Activated CD8-positive, alpha-beta memory T cell treated with anti-CD3 and anti-CD28 coated beads, Interleukin-2, amount 10 ng/mL, durations not matched to agents 7 days and 5 days (primary cell): Measurements from ENCODE around the gene TSPAN12. TPM values are rescaled to one million over a fixed set of nuclear protein-coding genes. Genes with fewer than 3 reads are reported as not detected.

Experiments used
- ATAC-seq: fragments of 150-1000 bp; cut with Tn5 transposase; one replicate; pipeline ENCODE4 v1.10.0; 2021; ENCODE audit warnings: moderate library complexity
- CTCF ChIA-PET: fragments of 350-600 bp; sonication (Branson Sonifier 250); formaldehyde crosslinking; loops from one replicate; lab custom pipeline; 2021; ENCODE audit warnings: antibody characterized with exemption; lab: Charles Lee
- DNase-seq: peaks from one replicate; pipeline ENCODE4 v3.0.0-alpha.2; 2020
- H3K27ac Mint-ChIP-seq: one replicate; pipeline ENCODE4 v1.8.0; 2021; ENCODE audit warnings: mild to moderate bottlenecking, mixed read lengths
- H3K27me3 Mint-ChIP-seq: one replicate; pipeline ENCODE4 v1.8.0; 2021; ENCODE audit warnings: mixed read lengths
- H3K36me3 Mint-ChIP-seq: one replicate; pipeline ENCODE4 v1.8.0; 2021; ENCODE audit warnings: mild to moderate bottlenecking, mixed read lengths
- H3K4me1 Mint-ChIP-seq: one replicate; pipeline ENCODE4 v1.8.0; 2021; ENCODE audit warnings: mixed read lengths
- H3K4me3 Mint-ChIP-seq: one replicate; pipeline ENCODE4 v1.8.0; 2021; ENCODE audit warnings: mild to moderate bottlenecking, moderate library complexity, mixed read lengths
- H3K9me3 Mint-ChIP-seq: one replicate; pipeline ENCODE4 v1.8.0; 2022; ENCODE audit warnings: low read depth, mixed read lengths
- total RNA-seq, 2 experiments: library from RNA; stranded (reverse); gene quantifications; one replicate each; pipeline ENCODE4 v1.2.3, GENCODE V29; 2021

TSPAN12 gene
- total RNA-seq, 2 experiments from 2014 or later, result not detected

- ATAC-seq (no peak), DNase-seq (no peak)
- Mint-ChIP-seq H3K4me3 (no peak overlapping the region), H3K27ac (no peak overlapping the region), H3K9me3 (no peaks in the 10 kb centered on the region), H3K4me1 (no peaks in the 10 kb centered on the region), H3K36me3 (no peaks in the 10 kb centered on the region), H3K27me3 (peaks cover 11% of the 10 kb centered on the region)
- CTCF ChIA-PET, result interaction anchor here (1.2 kb wide), 1 partner anchor 174 kb away, joined by 3 read pairs; no protein-coding TSS in a partner anchor
These were observed 44.9 kb downstream of the TSPAN12 start for GRCh38 chr7:120813089-120813488.

DNA sequence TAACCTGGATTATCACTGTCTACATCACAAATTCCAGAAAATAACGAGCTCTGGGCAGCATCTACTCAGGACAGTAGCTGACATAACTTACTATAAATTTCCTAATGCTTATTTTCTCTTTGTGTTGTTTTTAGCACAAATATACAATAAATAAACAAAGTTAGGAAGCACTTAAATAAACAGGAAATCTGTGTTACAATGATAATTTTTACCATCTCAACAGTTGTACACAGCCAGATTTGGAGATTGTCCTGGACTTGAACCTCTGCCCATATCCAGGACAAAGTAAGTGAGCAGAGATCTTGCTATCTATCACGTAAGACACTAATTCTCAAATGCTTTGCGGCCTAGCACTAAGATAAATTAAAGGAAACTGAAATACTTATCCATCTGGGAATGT is 48.7 kb downstream of the TSPAN12 start:
- H3K36me3 Mint-ChIP-seq, result no peaks in the 10 kb centered on the region
- peaks cover 13% of the 10 kb centered on the region for H3K27me3 Mint-ChIP-seq
- H3K27ac Mint-ChIP-seq, result no peak overlapping the region
- DNase-seq, result no peak
- CTCF ChIA-PET, result interaction anchor here (1.0 to 1.4 kb wide), 3 partner anchors 11 to 267 kb away, joined by 3 to 4 read pairs (median 3); no protein-coding TSS in a partner anchor
- no peaks in the 10 kb centered on the region for H3K9me3 Mint-ChIP-seq
- H3K4me1 Mint-ChIP-seq, result no peaks in the 10 kb centered on the region
- no peak for ATAC-seq
- H3K4me3 Mint-ChIP-seq, result no peak overlapping the region

DNA sequence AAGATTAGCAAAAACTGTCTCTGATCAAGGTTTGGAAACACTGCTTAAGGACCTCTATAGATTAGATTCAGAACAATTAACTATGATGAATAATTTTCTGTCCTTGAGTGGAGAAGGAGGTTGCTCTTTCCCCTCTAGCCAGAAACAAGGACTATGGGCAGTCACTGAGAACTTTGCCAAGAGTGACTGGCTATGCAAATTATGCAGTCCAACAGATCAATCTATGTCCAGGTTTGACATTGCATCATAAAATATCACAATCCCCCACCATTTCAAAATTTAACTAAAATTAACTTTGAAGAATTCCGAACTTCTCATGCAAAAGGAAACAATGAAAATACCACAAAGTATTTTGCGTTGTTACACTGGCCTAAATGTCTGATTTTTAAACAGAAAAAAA is 50.6 kb downstream of the TSPAN12 start:
- Mint-ChIP-seq H3K4me3 (no peak overlapping the region), H3K4me1 (no peaks in the 10 kb centered on the region), H3K9me3 (no peaks in the 10 kb centered on the region), H3K27me3 (peaks cover 11% of the 10 kb centered on the region), H3K36me3 (no peaks in the 10 kb centered on the region), H3K27ac (no peak overlapping the region)
- ATAC-seq (no peak), DNase-seq (no peak)
- CTCF ChIA-PET, result interaction anchor here (1.4 to 2.5 kb wide), 6 partner anchors 13 to 301 kb away, joined by 4 to 16 read pairs (median 8); no protein-coding TSS in a partner anchor

- DNase-seq (no peak), ATAC-seq (no peak)
- H3K4me1 Mint-ChIP-seq, result no peaks in the 10 kb centered on the region
- no peaks in the 10 kb centered on the region for H3K9me3 Mint-ChIP-seq
- peaks cover 8% of the 10 kb centered on the region for H3K27me3 Mint-ChIP-seq
- no peak overlapping the region for H3K4me3 Mint-ChIP-seq
- no peak overlapping the region for H3K27ac Mint-ChIP-seq
- CTCF ChIA-PET, result interaction anchor here (1.0 to 3.1 kb wide), 11 partner anchors 11 to 301 kb away, joined by 3 to 21 read pairs (median 4); partner anchors contain the start of genes CPED1 and ING3
- H3K36me3 Mint-ChIP-seq, result no peaks in the 10 kb centered on the region
These were observed 51.3 kb downstream of the TSPAN12 start for GRCh38 chr7:120806669-120807068.

DNA sequence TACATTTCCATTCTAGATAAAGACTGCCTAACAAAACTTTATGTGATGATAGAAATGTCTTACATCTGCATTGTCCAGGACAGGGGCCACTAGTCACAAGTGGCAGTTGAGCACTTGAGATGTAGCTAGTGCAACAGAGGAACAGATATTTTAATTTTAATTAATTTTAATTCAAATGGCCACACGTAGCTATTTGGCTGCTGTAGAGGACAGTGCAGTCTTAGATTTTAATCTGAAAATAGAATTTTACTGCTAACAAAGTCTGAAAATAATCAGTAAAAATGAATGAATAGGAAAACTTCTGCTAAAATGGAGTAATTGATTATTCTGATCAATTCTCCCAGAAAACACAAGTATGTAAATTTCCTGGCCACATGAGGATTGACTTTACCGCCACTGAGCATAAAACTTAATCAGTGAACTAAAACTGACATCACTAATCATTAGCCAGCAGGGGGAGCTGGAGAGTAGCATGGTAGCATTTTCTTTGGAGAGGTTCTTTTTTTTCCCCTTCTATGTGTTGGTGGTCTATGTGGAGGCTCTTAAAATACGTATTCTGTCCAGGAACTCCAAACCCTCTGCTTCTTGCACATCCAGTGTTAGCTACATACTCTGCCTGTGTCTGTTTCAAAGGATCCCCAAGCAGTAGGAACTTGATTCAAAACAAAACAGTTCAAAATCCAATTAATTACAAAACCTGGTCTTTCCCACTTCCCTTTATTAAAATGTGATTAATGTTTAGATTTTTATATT is 52.1 kb downstream of the TSPAN12 start:
- no peak overlapping the region for H3K4me3 Mint-ChIP-seq
- H3K36me3 Mint-ChIP-seq, result no peaks in the 10 kb centered on the region
- no peaks in the 10 kb centered on the region for H3K4me1 Mint-ChIP-seq
- ATAC-seq, result peak; percentile 60
- H3K27me3 Mint-ChIP-seq, result peaks cover 8% of the 10 kb centered on the region
- H3K9me3 Mint-ChIP-seq, result no peaks in the 10 kb centered on the region
- DNase-seq, result peak; percentile 58
- CTCF ChIA-PET, result interaction anchor here (0.7 to 3.1 kb wide), 15 partner anchors 11 to 302 kb away, joined by 3 to 21 read pairs (median 4); partner anchors contain the start of genes CPED1 and ING3
- H3K27ac Mint-ChIP-seq, result no peak overlapping the region

DNA sequence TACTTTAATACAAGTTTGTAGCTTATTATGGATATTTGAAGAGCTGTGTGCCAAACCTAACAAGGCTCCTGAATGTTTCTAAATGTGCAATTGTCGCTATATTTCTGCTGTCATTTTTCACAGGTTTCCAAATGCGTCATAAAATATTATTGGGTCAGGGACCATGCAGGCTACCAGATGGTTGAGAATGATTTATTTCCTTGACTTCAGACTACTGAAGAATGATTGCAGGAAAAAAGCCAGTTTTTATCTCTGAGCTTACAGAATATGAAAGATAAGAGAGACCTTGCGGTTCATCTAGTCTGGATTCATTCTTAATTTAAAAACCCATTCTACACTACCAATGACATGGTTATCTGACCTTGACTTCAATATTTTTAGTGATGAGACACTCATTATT is 55.2 kb downstream of the TSPAN12 start:
- Mint-ChIP-seq H3K4me3 (no peak overlapping the region), H3K27me3 (peaks cover 8% of the 10 kb centered on the region), H3K4me1 (no peaks in the 10 kb centered on the region), H3K27ac (no peak overlapping the region), H3K9me3 (no peaks in the 10 kb centered on the region), H3K36me3 (no peaks in the 10 kb centered on the region)
- CTCF ChIA-PET, result no interaction called here
- ATAC-seq (no peak), DNase-seq (no peak)

DNA sequence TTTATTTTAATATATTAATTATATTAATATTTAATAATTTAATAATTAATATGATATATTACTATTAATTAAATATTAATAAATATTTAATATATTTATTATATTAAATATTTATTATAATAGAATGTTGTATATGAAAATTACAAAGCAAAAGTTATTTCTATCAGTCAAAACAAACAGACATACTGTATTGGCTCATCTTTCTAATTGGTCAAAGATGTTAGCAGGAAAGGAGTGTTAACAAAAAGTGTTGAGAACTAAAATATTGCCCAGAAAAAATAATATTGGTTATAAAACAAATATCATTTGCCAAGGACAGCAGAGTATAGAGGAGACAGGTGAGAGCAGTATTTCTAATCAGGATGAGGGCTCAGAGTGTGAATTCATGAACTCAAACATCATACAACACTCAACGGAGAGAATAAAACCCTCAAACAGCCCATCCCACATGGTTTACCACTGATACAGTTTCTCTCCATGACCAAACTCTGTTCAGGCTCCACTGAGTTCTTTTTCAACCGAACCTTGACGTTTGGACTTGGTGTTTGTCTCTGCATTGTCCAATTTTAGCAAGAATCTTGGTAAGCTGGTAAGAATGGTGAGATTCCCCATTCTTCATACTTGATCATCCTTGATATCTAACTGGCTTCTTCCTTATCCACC is 58.0 kb downstream of the TSPAN12 start:
- no peak for DNase-seq
- CTCF ChIA-PET, result interaction anchor here (1.6 kb wide), 1 partner anchor 8 kb away, joined by 7 read pairs; no protein-coding TSS in a partner anchor
- H3K4me1 Mint-ChIP-seq, result peaks cover 2% of the 10 kb centered on the region
- peaks cover 2% of the 10 kb centered on the region for H3K27me3 Mint-ChIP-seq
- no peaks in the 10 kb centered on the region for H3K36me3 Mint-ChIP-seq
- H3K9me3 Mint-ChIP-seq, result no peaks in the 10 kb centered on the region
- ATAC-seq, result no peak
- H3K4me3 Mint-ChIP-seq, result no peak overlapping the region
- H3K27ac Mint-ChIP-seq, result no peak overlapping the region

DNA sequence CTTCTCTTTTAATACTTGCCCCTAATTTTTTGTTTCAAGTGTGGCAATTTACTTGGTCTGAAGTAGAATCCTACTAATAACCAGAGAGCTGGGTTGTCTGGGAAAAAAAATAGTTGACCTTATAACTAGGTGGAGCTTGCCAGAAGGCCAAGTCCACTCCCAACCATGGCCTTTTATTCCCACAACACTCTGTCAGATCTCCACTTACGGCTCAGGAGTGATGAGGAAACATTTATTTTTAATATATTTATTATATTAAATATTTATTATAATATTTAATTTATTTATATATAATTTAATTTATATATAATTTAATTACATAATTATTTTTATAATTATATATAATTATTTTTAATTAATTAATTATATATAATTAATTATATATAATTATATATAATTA is 58.8 kb downstream of the TSPAN12 start:
- no peaks in the 10 kb centered on the region for H3K36me3 Mint-ChIP-seq
- peaks cover 2% of the 10 kb centered on the region for H3K4me1 Mint-ChIP-seq
- H3K4me3 Mint-ChIP-seq, result no peak overlapping the region
- CTCF ChIA-PET, result interaction anchor here (1.0 to 2.0 kb wide), 2 partner anchors 10 to 309 kb away, joined by 3 to 4 read pairs; no protein-coding TSS in a partner anchor
- DNase-seq, result no peak
- peaks cover 2% of the 10 kb centered on the region for H3K27me3 Mint-ChIP-seq
- no peak for ATAC-seq
- H3K9me3 Mint-ChIP-seq, result no peaks in the 10 kb centered on the region
- no peak overlapping the region for H3K27ac Mint-ChIP-seq

GRCh38 chr7:120797026-120797645 is 60.8 kb downstream of the TSPAN12 start:
- CTCF ChIA-PET, result interaction anchor here (0.9 to 2.0 kb wide), 2 partner anchors 12 to 58 kb away, joined by 3 to 4 read pairs; no protein-coding TSS in a partner anchor
- no peak overlapping the region for H3K4me3 Mint-ChIP-seq

DNA sequence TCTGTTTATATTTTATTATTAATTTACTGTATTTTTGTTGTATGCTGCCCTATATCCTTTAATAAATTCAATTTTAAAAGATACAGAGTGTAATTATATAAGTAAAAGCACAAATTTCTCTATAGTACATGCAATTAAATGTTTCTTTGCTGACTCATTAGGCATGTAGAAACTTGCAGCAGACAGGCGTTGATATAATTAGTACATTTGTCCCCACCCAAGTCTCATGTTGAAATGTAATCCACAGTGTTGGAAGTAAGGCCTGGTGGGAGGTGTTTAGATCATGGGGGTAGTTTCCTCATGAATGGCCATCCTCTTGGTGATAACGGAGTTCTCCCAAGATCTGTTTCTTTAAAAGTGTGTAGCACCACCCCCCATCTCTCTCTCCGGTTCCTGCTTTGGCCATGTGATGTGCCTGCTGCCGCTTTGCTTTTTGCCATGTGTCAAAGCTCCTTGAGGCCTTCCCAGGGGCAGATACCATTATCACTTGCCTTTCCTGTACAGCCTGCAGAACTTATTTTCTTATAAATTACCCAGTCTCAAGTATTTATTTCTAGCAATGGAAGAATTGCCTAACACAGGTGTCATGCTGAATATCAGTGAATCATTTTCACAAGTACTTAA is 63.7 kb downstream of the TSPAN12 start:
- CTCF ChIA-PET, result interaction anchor here (1.0 to 1.7 kb wide), 4 partner anchors 9 to 202 kb away, joined by 3 to 8 read pairs (median 3); no protein-coding TSS in a partner anchor

More at GRCh38 chr7:120797026-120797645, 60.8 kb downstream of the TSPAN12 start:
- ATAC-seq (no peak), DNase-seq (no peak)
- Mint-ChIP-seq H3K4me1 (peaks cover 2% of the 10 kb centered on the region), H3K36me3 (no peaks in the 10 kb centered on the region), H3K27me3 (peaks cover 10% of the 10 kb centered on the region), H3K27ac (no peak overlapping the region), H3K9me3 (no peaks in the 10 kb centered on the region)

DNA sequence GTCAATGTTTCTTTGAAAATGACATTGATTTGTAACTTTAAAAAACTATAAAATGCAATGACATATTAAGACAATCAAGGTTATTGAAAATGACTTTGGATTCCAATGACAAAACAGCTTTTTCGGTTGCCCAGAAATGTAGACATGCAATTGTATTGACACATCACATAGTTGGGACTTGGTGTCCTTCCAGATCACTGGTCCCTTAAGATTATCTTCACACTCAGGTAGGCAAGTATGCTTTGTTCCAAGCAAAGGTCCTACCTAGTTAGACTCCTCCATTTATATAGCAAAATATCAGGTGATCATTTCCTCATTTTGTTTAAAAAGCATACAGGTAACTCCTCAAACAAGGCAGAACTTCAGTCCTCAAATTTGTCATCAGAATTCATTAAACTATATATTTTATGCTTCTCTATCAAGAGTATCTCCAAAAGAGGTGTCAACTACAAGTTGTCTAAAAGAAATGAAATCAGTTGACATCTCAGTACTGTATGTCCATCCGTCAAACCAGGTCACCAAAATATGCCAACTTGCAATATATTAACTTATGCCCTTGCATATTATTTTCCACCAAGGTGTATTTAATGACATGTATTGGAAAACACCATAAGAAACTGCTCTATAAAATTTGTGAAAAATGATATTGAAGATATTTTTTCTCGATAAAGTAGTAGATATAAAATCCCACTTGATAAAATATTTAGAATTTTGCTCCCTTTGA is 64.6 kb downstream of the TSPAN12 start:
- CTCF ChIA-PET, result interaction anchor here (1.1 to 4.3 kb wide), 2 partner anchors 12 to 155 kb away, joined by 3 to 21 read pairs; no protein-coding TSS in a partner anchor
- DNase-seq (no peak), ATAC-seq (no peak)
- no peak overlapping the region for H3K27ac Mint-ChIP-seq
- no peak overlapping the region for H3K4me3 Mint-ChIP-seq
- H3K9me3 Mint-ChIP-seq, result no peaks in the 10 kb centered on the region
- no peaks in the 10 kb centered on the region for H3K36me3 Mint-ChIP-seq
- H3K4me1 Mint-ChIP-seq, result peaks cover 2% of the 10 kb centered on the region
- H3K27me3 Mint-ChIP-seq, result peaks cover 13% of the 10 kb centered on the region

More for the DNA sequence above, 63.7 kb downstream of the TSPAN12 start:
- no peak for DNase-seq
- H3K27me3 Mint-ChIP-seq, result peaks cover 13% of the 10 kb centered on the region
- no peak overlapping the region for H3K4me3 Mint-ChIP-seq
- no peak for ATAC-seq
- H3K27ac Mint-ChIP-seq, result no peak overlapping the region
- peaks cover 2% of the 10 kb centered on the region for H3K4me1 Mint-ChIP-seq
- no peaks in the 10 kb centered on the region for H3K36me3 Mint-ChIP-seq
- no peaks in the 10 kb centered on the region for H3K9me3 Mint-ChIP-seq

- Mint-ChIP-seq H3K27me3 (peaks cover 13% of the 10 kb centered on the region), H3K9me3 (no peaks in the 10 kb centered on the region), H3K4me1 (peaks cover 2% of the 10 kb centered on the region), H3K36me3 (no peaks in the 10 kb centered on the region), H3K4me3 (no peak overlapping the region), H3K27ac (no peak overlapping the region)
- CTCF ChIA-PET, result interaction anchor here (0.6 to 4.3 kb wide), 11 partner anchors 10 to 1202 kb away, joined by 3 to 21 read pairs (median 4); partner anchors contain the start of gene ING3
- ATAC-seq (no peak), DNase-seq (no peak)
These were observed 65.1 kb downstream of the TSPAN12 start for GRCh38 chr7:120792861-120793130.
